DND-41 (cell line): ENCODE results near the gene SLC6A17.

Experiments used
- EZH2 ChIP-seq: IDR thresholded peaks from 3 replicates; pipeline ENCODE4 v1.6.1; 2012; ENCODE audit warnings: borderline replicate concordance, low read depth, mild to moderate bottlenecking, moderate library complexity, low read length, inconsistent platforms; ENCODE audit not compliant: severe bottlenecking
- TF ChIP-seq, protein P1 (sequence below): IDR thresholded peaks from 2 replicates; pipeline ENCODE4 v1.5.1; 2012; ENCODE audit warnings: borderline replicate concordance, low read length, moderate library complexity, mild to moderate bottlenecking; ENCODE audit not compliant: poor library complexity, severe bottlenecking; ENCODE audit errors: extremely low read depth

DNA sequence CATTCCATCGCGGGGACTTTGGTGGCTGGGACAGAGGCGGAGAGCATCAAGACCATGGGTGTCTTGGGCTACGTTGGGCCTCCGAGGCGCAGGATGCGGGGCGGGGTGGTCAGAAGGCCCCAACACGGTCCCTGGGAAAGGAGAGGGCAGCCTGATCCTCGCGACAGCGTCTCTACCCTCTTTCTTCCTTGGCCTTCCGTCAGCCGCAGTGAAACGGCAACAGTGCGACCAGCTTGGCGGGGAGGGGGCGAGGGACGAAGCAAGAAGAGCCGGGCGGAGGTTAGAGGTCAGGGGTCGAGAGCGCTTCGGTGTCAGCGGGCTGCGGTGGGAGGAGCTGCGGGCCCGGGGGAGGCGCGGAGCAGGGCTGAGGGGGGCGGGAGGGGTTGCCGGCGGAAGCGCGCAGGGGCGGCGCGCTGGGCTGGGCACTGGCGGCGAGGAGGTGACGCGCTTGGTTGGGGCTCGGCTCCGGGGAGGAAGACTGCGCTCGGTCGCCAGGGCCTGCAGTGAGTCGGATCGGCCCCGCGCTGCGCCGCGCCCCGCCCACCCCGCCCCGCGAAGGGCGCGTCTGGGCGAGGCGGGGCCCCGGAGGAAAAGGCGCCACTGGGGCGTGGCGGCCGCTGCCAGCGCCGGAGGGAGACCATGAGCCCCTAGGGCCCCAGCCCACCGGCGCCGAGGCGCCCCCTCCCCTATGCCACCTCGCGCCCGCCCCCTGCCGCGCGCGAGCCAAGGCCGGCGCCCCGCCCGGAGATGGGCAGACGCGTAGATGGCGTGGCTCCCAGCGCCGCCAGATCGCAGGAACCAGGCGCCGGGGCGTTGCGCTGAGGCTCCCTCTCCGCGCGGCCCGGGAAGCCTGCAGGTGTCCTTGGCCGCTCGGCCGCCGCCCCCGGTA lies 59.7 kb downstream of the SLC6A17 start, which contains the start of gene KCNC4:
- TF ChIP-seq, protein P1, sequence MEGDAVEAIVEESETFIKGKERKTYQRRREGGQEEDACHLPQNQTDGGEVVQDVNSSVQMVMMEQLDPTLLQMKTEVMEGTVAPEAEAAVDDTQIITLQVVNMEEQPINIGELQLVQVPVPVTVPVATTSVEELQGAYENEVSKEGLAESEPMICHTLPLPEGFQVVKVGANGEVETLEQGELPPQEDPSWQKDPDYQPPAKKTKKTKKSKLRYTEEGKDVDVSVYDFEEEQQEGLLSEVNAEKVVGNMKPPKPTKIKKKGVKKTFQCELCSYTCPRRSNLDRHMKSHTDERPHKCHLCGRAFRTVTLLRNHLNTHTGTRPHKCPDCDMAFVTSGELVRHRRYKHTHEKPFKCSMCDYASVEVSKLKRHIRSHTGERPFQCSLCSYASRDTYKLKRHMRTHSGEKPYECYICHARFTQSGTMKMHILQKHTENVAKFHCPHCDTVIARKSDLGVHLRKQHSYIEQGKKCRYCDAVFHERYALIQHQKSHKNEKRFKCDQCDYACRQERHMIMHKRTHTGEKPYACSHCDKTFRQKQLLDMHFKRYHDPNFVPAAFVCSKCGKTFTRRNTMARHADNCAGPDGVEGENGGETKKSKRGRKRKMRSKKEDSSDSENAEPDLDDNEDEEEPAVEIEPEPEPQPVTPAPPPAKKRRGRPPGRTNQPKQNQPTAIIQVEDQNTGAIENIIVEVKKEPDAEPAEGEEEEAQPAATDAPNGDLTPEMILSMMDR = peak; percentile 14
- TF ChIP-seq EZH2 = no peak
